ENCODE results near the gene RAB11FIP3. TPM values are rescaled to one million over a fixed set of nuclear protein-coding genes. Genes with fewer than 3 reads are reported as not detected.
A peak's percentile ranks its signal among the peaks of the same experiment; 100 is the strongest.

Gene RAB11FIP3
- total and polyA plus RNA-seq, 2 of the 13 experiments (the other 11 are each of a cell fraction or from before 2014, with no cell fraction given): 34.3 to 57.6 TPM

- TF ChIP-seq THRA (CRISPR knock-in tag; IDR thresholded peaks at IDR 0.05; ENCODE audit: borderline replicate concordance) (peak; percentile 97), PHF21A (CRISPR knock-in tag; IDR thresholded peaks at IDR 0.05) (peak; percentile 96), TP53 (CRISPR knock-in tag; conservative IDR thresholded peaks at IDR 0.05) (0 out of 2 replicates have a peak, but pooled peaks have one; percentile 17), PLSCR1 (CRISPR knock-in tag; IDR thresholded peaks at IDR 0.05; ENCODE audit: borderline replicate concordance) (no peak), NPAS2 (CRISPR knock-in tag; IDR thresholded peaks at IDR 0.05; ENCODE audit: borderline replicate concordance) (no peak), NFATC3 (CRISPR knock-in tag; IDR thresholded peaks at IDR 0.05) (no peak), ARNTL (CRISPR knock-in tag; IDR thresholded peaks at IDR 0.05) (peak; percentile 91), FOXM1 (CRISPR knock-in tag; IDR thresholded peaks at IDR 0.05) (no peak), AKAP8 (CRISPR knock-in tag; IDR thresholded peaks at IDR 0.05) (peak; percentile 84; the same call in 1 of the 2 replicates), NFE2L1 (CRISPR knock-in tag; IDR thresholded peaks at IDR 0.05; ENCODE audit: borderline replicate concordance) (no peak), ZNF83 (CRISPR knock-in tag; IDR thresholded peaks at IDR 0.05; ENCODE audit: borderline replicate concordance) (no peak), ZBTB39 (CRISPR knock-in tag; IDR thresholded peaks at IDR 0.05) (no peak), THYN1 (CRISPR knock-in tag; IDR thresholded peaks at IDR 0.05; ENCODE audit: borderline replicate concordance, low read depth) (no peak), TFE3 (CRISPR knock-in tag; IDR thresholded peaks at IDR 0.05) (peak; percentile 97), THAP7 (CRISPR knock-in tag; IDR thresholded peaks at IDR 0.05) (no peak), ZHX1 (CRISPR knock-in tag; IDR thresholded peaks at IDR 0.05; ENCODE audit: low read depth) (peak; percentile 63; the same call in 1 of the 2 replicates), SRY (CRISPR knock-in tag; IDR thresholded peaks at IDR 0.05) (peak; percentile 81), ZNF263 (CRISPR knock-in tag; IDR thresholded peaks at IDR 0.05) (peak; percentile 100)
Observed at GRCh38 chr16:405548-406506, 19.6 kb upstream of the RAB11FIP3 start (continued).
